GM19193 (cell line): ENCODE measurements around the gene SNED1.

Experiments used
- POLR2A ChIP-seq: IDR thresholded peaks from 4 replicates; pipeline ENCODE4 v1.6.1; 2011; ENCODE audit not compliant: insufficient read depth, insufficient read length; ENCODE audit errors: extremely low read depth

The SNED1 gene

GRCh38 chr2:241087420-241088268, 89.2 kb downstream of the SNED1 start:
- TF ChIP-seq POLR2A, result no peak

GRCh38 chr2:241088376-241088775, 90.0 kb downstream of the SNED1 start:
- TF ChIP-seq POLR2A, result no peak

GRCh38 chr2:241088791-241089732, 90.6 kb downstream of the SNED1 start:
- TF ChIP-seq POLR2A, result no peak

- TF ChIP-seq POLR2A, result no peak
These were observed 92.8 kb downstream of the SNED1 start for GRCh38 chr2:241091201-241091600.

- peak; percentile 24 for TF ChIP-seq POLR2A
These were observed 93.5 kb downstream of the SNED1 start for GRCh38 chr2:241091734-241092445.

GRCh38 chr2:241092677-241093076, 94.3 kb downstream of the SNED1 start:
- no peak for TF ChIP-seq POLR2A

- TF ChIP-seq POLR2A, result no peak
These were observed 95.8 kb downstream of the SNED1 start for GRCh38 chr2:241094172-241094571.

GRCh38 chr2:241094924-241095420, 96.6 kb downstream of the SNED1 start:
- no peak for TF ChIP-seq POLR2A

GRCh38 chr2:241095594-241096290, 97.3 kb downstream of the SNED1 start:
- no peak for TF ChIP-seq POLR2A

- no peak for TF ChIP-seq POLR2A
These were observed 98.6 kb downstream of the SNED1 start for GRCh38 chr2:241096979-241097378.

GRCh38 chr2:241099246-241099645, 100.8 kb downstream of the SNED1 start:
- no peak for TF ChIP-seq POLR2A

GRCh38 chr2:241102239-241102803, 103.9 kb downstream of the SNED1 start, which contains the start of gene MTERF4:
Gene MTERF4, minus strand, starts transcription at chr2:241102287. Its CDS starts 14 bp downstream, at chr2:241102273.
- TF ChIP-seq POLR2A, result peak; percentile 95

- no peak for TF ChIP-seq POLR2A
These were observed 104.8 kb downstream of the SNED1 start for GRCh38 chr2:241103176-241103595.

- TF ChIP-seq POLR2A, result no peak
These were observed 107.2 kb downstream of the SNED1 start for GRCh38 chr2:241105641-241106040.
